HTR-8/SVneo (cell line): ENCODE measurements around the gene UBN1.

ENCODE experiments used
- DNase-seq: peaks from one replicate; pipeline ENCODE4 v3.0.0; 2011; ENCODE audit warnings: low spot score, mixed read lengths; ENCODE audit not compliant: insufficient read length
- FAIRE-seq: peaks from 2 replicates; lab custom pipeline; 2011; peaks lifted over from hg19 to GRCh38; lab: Jason Lieb, UNC

Gene UBN1

GRCh38 chr16:4846901-4847773 is at the start of gene UBN1, which contains the start of gene GLYR1:
Gene UBN1 (plus strand): TSS chr16:4847481. CDS start chr16:4852918, 5,437 bp downstream.
Gene GLYR1 (minus strand): TSS chr16:4847288. CDS start chr16:4847265, 23 bp downstream.
- FAIRE-seq, result peak; percentile 90

GRCh38 chr16:4797805-4798252 is 49.5 kb upstream of the UBN1 start:
- no peak for FAIRE-seq
- DNase-seq, result no peak

More at GRCh38 chr16:4846901-4847773, at the start of gene UBN1, which contains the start of gene GLYR1:
- peak; percentile 97 for DNase-seq

GRCh38 chr16:4798456-4798855 is 48.8 kb upstream of the UBN1 start:
- DNase-seq (no peak), FAIRE-seq (no peak)

GRCh38 chr16:4799171-4799855 is 48.0 kb upstream of the UBN1 start:
- no peak for FAIRE-seq
- no peak for DNase-seq

GRCh38 chr16:4800290-4801041 is 46.8 kb upstream of the UBN1 start:
- no peak for DNase-seq

GRCh38 chr16:4801051-4801961 is 46.0 kb upstream of the UBN1 start:
- FAIRE-seq (no peak), DNase-seq (no peak)

More at GRCh38 chr16:4800290-4801041, 46.8 kb upstream of the UBN1 start:
- FAIRE-seq, result no peak

GRCh38 chr16:4801962-4802658 is 45.2 kb upstream of the UBN1 start, which contains the start of gene ROGDI:
Gene ROGDI (minus strand): TSS chr16:4802633. CDS start chr16:4802571, 62 bp downstream.
- DNase-seq (peak; percentile 65), FAIRE-seq (no peak)

GRCh38 chr16:4802659-4803287 is 44.5 kb upstream of the UBN1 start:
- DNase-seq (peak; percentile 98), FAIRE-seq (peak; percentile 89)

GRCh38 chr16:4803401-4803844 is 43.9 kb upstream of the UBN1 start:
- FAIRE-seq (no peak), DNase-seq (no peak)

GRCh38 chr16:4803898-4804762 is 43.2 kb upstream of the UBN1 start:
- no peak for DNase-seq
- no peak for FAIRE-seq

- DNase-seq (no peak), FAIRE-seq (no peak)
These were observed 42.0 kb upstream of the UBN1 start for GRCh38 chr16:4805231-4805630.

GRCh38 chr16:4806280-4806679 is 41.0 kb upstream of the UBN1 start:
- no peak for DNase-seq
- no peak for FAIRE-seq

GRCh38 chr16:4811242-4811641 is 36.0 kb upstream of the UBN1 start:
- DNase-seq (no peak), FAIRE-seq (no peak)

GRCh38 chr16:4811773-4812172 is 35.5 kb upstream of the UBN1 start:
- FAIRE-seq (no peak), DNase-seq (no peak)

- FAIRE-seq (no peak), DNase-seq (no peak)
These were observed 33.9 kb upstream of the UBN1 start for GRCh38 chr16:4813251-4814003.

- no peak for DNase-seq
- FAIRE-seq, result no peak
These were observed 33.2 kb upstream of the UBN1 start for GRCh38 chr16:4814046-4814445.
